Transverse colon (tissue), 4 donors: ENCODE data around the gene NDRG3.

Experiments
- EP300 ChIP-seq: sonication (generic); formaldehyde crosslinking; IDR thresholded peaks from one replicate; pipeline ENCODE4 v1.6.1; 2017; ENCODE audit warnings: antibody characterized with exemption, low read depth
- POLR2A ChIP-seq: fragments of 450-650 bp; IDR thresholded peaks from one replicate; pipeline ENCODE4 v1.6.1; 2016; ENCODE audit warnings: antibody characterized with exemption, mild to moderate bottlenecking, moderate library complexity
- POLR2AphosphoS5 ChIP-seq, 3 donors: sonication (generic); formaldehyde crosslinking; IDR thresholded peaks; one replicate each; pipeline ENCODE4 v1.6.1; 2016; ENCODE audit warnings: antibody characterized with exemption in 3 of 3
- TF ChIP-seq, protein P1 (sequence below), 5 experiments: fragments of 200-600 bp in 3 of 5; fragments of 450-650 bp in 2 of 5; sonication (generic) in 3 of 5; IDR thresholded peaks; 1 replicate in 2 of 5; 2 replicates in 3 of 5; pipeline ENCODE4 v1.5.1; 2016 to 2017; ENCODE audit warnings: antibody characterized with exemption in 5 of 5, inconsistent platforms in 3 of 5, mild to moderate bottlenecking in 2 of 5, moderate library complexity in 1 of 5

DNA sequence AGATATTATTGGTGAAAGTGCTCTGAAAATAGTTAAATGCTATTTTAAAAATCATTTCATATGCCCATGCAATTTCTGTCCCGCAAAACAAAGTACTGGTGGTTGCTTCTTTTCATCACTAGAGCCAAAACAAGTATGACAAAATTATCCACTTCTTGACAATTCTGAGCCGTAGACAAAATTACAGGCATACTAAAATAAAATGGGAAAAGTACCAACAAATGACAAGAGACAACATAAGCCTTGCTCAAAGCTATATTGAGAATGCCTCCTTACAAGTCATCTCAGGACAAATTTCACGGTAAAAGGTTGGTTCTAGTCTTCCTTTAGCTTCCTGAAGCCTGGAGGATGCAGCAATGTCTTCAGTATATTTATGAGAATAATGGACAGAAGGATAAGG lies 28.9 kb downstream of the NDRG3 start:
- TF ChIP-seq, protein P1, sequence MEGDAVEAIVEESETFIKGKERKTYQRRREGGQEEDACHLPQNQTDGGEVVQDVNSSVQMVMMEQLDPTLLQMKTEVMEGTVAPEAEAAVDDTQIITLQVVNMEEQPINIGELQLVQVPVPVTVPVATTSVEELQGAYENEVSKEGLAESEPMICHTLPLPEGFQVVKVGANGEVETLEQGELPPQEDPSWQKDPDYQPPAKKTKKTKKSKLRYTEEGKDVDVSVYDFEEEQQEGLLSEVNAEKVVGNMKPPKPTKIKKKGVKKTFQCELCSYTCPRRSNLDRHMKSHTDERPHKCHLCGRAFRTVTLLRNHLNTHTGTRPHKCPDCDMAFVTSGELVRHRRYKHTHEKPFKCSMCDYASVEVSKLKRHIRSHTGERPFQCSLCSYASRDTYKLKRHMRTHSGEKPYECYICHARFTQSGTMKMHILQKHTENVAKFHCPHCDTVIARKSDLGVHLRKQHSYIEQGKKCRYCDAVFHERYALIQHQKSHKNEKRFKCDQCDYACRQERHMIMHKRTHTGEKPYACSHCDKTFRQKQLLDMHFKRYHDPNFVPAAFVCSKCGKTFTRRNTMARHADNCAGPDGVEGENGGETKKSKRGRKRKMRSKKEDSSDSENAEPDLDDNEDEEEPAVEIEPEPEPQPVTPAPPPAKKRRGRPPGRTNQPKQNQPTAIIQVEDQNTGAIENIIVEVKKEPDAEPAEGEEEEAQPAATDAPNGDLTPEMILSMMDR (IDR thresholded peaks at IDR 0.05): no peak
- TF ChIP-seq POLR2AphosphoS5 (IDR thresholded peaks at IDR 0.05) (no peak), EP300 (no peak), POLR2A (no peak)
